GM20000 (cell line): Measurements from ENCODE around the gene RIC8A.

Experiments
- DNase-seq: peaks from one replicate; pipeline ENCODE4 v3.0.0; 2012; ENCODE audit warnings: low spot score
- TF ChIP-seq, protein P1 (sequence below): IDR thresholded peaks from 2 replicates; pipeline ENCODE4 v1.5.1; 2012; ENCODE audit warnings: mild to moderate bottlenecking, control low read depth; ENCODE audit errors: extremely low read depth, missing control alignments

RIC8A gene

DNA sequence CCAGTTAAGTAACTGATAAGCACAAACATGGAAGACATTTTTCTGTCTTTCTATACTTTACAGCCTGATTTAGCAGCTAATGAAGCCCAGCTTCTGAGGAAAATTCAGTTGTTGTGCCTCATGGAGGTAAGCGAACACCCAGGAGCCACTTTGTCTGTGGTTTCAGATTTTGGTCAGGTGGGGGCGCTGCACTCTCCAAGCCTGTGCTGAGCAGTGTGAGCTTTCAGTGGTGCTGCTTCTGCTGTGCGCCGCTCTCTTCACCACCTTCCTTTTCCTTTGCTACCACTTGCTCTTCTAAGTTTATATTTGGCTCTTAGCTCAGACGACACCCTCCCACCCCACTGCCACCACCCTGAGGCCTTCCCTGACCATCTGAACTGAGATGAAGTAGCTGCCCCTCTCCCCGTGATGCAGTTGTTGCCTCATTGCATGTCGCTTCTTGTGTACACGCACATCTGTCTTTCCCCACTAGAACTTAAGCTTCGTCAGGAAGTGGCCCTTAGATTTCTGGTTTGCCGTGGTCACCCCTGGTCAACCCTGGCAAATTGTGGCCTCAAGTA, 43.3 kb downstream of the RIC8A start:
- TF ChIP-seq, protein P1, sequence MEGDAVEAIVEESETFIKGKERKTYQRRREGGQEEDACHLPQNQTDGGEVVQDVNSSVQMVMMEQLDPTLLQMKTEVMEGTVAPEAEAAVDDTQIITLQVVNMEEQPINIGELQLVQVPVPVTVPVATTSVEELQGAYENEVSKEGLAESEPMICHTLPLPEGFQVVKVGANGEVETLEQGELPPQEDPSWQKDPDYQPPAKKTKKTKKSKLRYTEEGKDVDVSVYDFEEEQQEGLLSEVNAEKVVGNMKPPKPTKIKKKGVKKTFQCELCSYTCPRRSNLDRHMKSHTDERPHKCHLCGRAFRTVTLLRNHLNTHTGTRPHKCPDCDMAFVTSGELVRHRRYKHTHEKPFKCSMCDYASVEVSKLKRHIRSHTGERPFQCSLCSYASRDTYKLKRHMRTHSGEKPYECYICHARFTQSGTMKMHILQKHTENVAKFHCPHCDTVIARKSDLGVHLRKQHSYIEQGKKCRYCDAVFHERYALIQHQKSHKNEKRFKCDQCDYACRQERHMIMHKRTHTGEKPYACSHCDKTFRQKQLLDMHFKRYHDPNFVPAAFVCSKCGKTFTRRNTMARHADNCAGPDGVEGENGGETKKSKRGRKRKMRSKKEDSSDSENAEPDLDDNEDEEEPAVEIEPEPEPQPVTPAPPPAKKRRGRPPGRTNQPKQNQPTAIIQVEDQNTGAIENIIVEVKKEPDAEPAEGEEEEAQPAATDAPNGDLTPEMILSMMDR: peak; percentile 73
- DNase-seq: peak; percentile 63

DNA sequence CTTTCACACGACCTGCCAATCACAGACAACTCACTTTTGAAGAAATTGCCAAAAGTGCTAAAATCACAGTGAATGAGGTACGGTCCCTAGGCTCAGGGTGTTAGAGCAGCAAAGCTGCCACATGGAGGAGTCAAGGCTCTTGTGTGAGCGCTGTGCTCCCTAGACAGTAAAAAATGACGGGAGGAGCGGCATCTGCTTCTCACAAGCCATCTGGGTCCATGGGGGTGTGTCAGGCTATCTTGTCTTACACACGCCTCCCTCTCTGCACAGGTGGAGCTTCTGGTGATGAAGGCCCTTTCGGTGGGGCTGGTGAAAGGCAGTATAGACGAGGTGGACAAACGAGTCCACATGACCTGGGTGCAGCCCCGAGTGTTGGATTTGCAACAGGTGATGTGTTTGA, 44.0 kb downstream of the RIC8A start:
- DNase-seq: no peak
- TF ChIP-seq, protein P1: no peak

DNA sequence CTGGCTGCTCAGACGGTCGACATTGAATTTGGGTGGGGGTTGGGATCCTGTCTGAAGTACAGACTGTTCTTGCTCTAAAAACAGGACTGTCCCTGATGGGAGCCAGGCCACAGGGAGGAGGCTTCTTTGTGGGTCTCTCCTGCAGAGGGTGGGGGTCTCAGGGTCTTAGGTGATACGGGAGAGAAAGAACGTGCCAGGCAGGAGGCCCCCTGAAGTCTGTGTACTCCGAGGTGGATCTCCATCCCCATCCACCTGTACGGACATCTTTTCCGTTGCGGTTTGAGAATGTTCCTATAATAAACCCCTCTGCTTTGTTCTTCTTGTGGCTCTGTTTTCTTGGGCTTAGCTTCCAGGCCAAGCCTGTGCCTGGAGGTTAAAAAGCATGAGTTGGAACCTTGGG, 45.2 kb downstream of the RIC8A start:
- no peak for DNase-seq
- TF ChIP-seq, protein P1: no peak

DNA sequence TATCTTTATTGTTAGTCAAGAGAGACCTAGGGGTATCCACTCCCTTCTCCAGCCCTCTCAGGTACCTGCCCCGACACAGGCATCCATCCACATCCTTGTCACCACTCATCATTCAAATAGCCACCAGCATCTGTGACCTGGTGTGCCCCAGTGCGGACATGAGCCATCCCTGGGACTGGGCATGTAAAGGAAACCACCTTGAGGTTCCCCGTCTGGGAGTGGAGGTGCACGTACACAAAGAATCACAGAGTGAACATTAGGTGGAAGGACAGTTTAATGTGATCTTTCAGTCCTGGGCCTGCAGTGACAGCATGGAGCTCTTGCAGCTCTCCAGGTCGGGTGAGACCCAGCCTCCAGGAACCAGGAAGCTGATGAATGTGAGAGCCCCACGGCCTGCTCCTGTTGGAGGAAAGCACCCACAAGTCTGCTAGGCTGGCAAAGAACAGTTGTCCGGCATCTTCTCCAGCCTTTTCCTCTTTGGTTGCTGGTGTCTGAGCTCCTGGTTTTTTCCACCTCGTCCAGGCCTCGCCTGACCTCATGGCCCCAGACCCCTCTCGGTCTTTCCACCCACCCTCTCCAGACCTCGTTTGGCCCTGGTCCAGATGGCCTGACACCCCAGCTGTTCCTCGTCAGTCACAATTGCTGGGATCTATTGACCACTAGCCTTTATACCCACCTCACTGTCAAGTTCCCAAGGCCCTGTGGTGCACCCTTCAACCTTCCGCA, 45.8 kb downstream of the RIC8A start:
- no peak for DNase-seq
- TF ChIP-seq, protein P1: no peak

DNA sequence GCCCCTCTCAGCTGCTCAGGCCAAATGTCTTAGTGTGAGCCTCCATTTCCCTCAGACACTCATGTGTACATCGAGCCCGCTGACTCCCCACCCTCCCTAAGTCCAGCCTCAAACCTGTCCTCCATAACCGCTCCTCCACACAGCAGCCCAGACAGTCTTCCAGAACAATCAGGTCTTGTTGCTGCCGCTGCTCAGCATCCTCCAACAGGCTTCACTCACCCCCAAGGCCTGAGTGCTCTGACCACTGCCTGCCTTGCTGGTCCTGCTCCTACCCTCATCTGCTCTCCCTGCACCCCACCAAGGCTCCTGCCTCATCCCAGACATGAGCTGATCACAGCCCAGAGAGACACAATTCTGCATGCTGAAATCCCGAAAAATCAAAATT, 46.4 kb downstream of the RIC8A start:
- DNase-seq: no peak
- TF ChIP-seq, protein P1: no peak

DNA sequence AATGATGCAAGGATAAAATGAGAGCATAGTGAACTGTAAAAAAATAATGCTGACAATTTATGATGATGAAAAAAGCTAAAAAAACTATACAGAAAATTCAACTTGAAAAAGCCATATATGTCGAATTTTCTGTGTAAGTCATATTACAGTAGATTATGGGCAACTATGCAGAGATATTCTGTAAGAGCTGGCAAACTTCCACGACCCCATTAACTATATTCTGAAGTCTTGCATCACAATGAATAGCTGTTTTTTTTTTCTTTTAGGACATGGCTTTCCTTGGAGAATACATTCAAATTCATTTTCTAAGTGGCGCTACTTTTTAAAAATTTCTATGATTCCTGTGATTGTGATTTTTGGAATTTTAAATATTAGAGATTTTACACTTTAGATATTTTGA, 47.7 kb downstream of the RIC8A start:
- no peak for DNase-seq
- TF ChIP-seq, protein P1: no peak

DNA sequence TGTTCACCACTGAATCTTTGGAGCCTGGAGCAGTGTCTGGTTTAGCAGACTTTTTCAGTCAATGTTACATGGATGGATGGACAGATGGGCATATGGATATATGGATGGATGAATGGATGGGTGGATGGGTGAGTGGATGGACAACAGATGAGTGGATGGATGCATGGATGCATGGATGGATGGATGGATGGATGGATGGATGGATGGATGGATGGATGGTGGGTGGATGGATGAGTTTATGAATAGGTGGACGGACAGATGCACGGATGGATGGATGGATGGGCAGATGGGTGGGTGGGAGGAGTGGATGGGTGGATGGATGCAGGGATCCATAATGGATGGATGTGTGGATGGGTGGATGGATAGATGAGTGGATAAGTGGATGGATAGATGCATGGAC, 48.3 kb downstream of the RIC8A start:
- TF ChIP-seq, protein P1: no peak
- no peak for DNase-seq
